ENCODE measurements around the gene ARHGAP15.

ARHGAP15 gene

DNA sequence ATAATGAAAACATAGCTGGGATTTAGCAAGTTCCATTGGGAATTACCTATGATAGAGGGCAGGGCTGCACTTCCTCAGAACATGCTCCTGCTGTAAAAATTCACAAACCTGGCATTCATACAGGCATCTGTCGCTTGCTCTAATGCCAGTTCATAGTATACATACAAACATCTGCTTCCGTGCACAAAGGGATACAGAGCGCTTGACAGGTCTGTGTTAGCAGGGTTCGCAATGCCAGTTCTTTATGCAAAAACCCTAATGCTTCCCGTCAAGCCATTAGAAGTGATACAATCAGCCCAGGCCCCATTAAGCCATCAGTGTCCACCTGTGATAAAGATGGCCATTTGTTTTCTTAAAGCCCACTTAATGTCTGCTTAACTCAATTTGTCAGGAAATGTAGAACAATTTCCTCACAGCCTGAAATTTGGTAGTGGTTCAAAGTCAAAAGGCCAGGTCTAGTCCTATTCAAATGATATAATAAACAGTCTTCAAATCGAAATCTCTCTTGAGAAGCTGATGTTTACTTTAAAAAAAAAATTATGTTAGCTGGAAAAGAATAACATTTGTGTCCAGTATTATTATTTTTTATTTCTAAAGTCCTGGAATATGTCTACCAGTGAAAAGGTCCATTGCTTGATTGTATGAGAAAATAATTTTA lies 556.3 kb downstream of the ARHGAP15 start:
- TF ChIP-seq CTCF (IDR thresholded peaks at IDR 0.05; ENCODE audit: low read depth, low read length): no peak
- H3K4me3 ChIP-seq (ENCODE audit: low read depth, low read length): no peak overlapping the region

DNA sequence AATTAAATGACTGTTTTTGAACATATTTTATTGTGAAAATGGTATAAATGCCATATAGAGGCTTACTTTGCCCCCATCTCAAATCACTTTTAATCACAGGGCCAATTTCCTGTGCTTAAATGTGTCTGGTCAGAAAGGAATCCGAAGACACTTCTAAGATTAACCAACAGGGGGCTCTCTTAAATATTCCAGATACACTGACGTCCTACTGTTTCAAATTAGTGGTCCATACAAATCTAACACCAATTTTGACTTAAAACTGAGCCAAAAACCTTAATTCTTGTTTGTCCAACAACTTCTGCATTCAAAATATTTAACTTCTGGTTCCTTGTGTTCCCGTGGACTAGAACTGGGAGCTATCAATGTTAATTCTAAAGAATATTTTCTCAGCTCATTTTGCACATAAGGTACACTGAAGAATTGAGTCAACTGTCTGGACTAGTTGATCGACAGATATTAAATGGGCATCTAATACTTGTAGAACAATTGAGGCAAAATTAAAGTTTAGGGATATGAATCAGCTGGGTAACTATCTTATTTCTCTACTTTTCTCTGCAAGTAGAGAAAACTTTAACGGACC lies 557.5 kb downstream of the ARHGAP15 start:
- TF ChIP-seq CTCF (IDR thresholded peaks at IDR 0.05; ENCODE audit: low read depth, low read length): peak; percentile 14; the same call in 1 of the 2 replicates
- no peak overlapping the region for H3K4me3 ChIP-seq (ENCODE audit: low read depth, low read length)

DNA sequence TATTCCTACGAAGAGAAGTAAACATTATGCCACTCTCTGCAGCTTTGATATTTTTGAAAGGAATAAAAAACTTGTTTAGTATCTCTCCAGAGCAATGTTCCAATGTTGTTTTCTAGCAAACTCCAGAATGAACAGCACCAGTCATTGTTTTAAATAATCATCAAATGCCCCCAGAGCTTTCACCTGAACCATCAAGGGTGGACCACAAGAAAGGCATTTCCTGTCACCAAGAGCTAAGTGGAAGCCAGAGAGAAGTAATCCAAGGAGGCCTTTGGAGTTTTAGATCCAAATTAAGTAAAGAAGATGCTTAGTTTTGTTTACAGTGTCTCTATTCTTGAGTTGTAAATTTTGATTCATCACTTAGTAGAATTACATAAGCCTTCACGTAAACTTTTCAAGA lies 559.0 kb downstream of the ARHGAP15 start:
- no peak overlapping the region for H3K4me3 ChIP-seq (ENCODE audit: low read depth, low read length)
- no peak for TF ChIP-seq CTCF (IDR thresholded peaks at IDR 0.05; ENCODE audit: low read depth, low read length)

GRCh38 chr2:143688815-143689214 lies 559.6 kb downstream of the ARHGAP15 start:
- TF ChIP-seq CTCF (IDR thresholded peaks at IDR 0.05; ENCODE audit: low read depth, low read length): no peak
- H3K4me3 ChIP-seq (ENCODE audit: low read depth, low read length): no peak overlapping the region

GRCh38 chr2:143689541-143689940 lies 560.3 kb downstream of the ARHGAP15 start:
- no peak overlapping the region for H3K4me3 ChIP-seq (ENCODE audit: low read depth, low read length)
- TF ChIP-seq CTCF (IDR thresholded peaks at IDR 0.05; ENCODE audit: low read depth, low read length): no peak

- no peak overlapping the region for H3K4me3 ChIP-seq (ENCODE audit: low read depth, low read length)
- no peak for TF ChIP-seq CTCF (IDR thresholded peaks at IDR 0.05; ENCODE audit: low read depth, low read length)
Measured at GRCh38 chr2:143690235-143690634, 561.0 kb downstream of the ARHGAP15 start.

- no peak for TF ChIP-seq CTCF (IDR thresholded peaks at IDR 0.05; ENCODE audit: low read depth, low read length)
Measured at GRCh38 chr2:143691121-143691520, 561.9 kb downstream of the ARHGAP15 start.

More at GRCh38 chr2:143691121-143691520, 561.9 kb downstream of the ARHGAP15 start:
- no peak overlapping the region for H3K4me3 ChIP-seq (ENCODE audit: low read depth, low read length)
